HG02571 (cell line): ENCODE results near the gene COL4A2.

Experiments
- ATAC-seq: cut with Tn5 transposase; IDR thresholded peaks from one replicate; pipeline ENCODE4 v1.9.1; 2021; ENCODE audit warnings: mild to moderate bottlenecking, moderate library complexity; ENCODE audit not compliant: unreplicated experiment

COL4A2 gene

GRCh38 chr13:110271313-110271712, 35.8 kb upstream of the COL4A2 start:
- ATAC-seq: no peak

DNA sequence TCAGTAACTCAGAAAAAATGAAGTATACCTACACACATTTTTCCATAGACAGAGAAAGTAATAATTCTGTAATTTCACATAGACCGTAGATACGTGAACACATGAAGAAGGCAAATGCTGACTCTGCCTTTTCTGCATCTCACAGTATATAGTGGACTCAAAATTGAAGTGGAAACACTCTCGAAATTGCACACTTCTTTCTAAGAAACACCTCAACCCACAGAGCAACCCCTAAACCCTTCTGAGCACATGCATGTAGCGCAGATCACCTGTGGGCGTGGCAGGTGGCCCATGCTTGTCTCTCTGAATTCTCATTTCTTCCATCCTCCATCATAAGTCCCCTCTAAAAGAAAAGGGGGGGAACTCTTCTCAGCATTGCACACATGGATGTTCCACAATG, 34.9 kb upstream of the COL4A2 start:
- no peak for ATAC-seq

DNA sequence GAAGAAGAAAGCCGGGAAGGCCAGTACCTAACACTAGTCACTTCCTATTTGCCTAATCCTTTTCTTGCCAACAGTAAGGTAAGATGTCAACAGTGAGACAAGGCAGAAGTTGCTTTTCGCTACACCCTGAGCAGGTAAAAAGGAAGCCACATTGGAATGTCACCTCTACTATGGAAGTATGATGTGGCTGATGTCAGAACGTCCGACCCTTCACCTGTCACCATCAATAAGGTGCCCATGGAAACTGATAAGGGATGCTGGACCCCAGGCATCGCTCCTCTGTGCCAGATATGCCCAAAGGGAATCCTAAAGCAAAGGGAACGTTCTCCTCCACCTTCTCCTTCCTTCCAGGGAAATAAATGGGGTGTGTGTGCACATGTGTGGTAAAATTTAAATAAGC, 34.4 kb upstream of the COL4A2 start:
- ATAC-seq: no peak

DNA sequence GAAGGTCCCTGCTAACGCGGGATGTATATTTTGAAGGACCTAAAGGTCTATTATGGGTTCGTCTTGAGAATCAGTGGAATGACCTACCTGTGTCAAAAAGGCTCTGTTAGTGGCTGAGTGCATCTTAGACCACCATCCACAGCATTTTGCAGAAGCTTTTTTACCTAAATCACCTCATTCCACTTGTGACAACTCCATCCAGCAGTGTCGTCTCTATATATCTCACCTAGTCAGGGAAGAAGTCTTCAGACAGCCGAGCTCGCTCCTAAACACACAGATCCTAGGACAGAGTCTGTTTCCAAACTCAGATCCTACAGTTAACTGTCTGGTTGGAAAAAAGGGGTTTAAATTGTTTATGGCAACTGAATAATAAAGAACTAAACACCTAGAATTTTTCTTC, 33.8 kb upstream of the COL4A2 start:
- ATAC-seq: no peak

GRCh38 chr13:110274687-110275086, 32.4 kb upstream of the COL4A2 start:
- ATAC-seq: no peak

GRCh38 chr13:110275931-110276552, 31.0 kb upstream of the COL4A2 start:
- no peak for ATAC-seq

- no peak for ATAC-seq
Measured at GRCh38 chr13:110276553-110276950, 30.5 kb upstream of the COL4A2 start.

- no peak for ATAC-seq
Measured at GRCh38 chr13:110277357-110277975, 29.6 kb upstream of the COL4A2 start.

GRCh38 chr13:110278859-110279258, 28.2 kb upstream of the COL4A2 start:
- ATAC-seq: no peak

GRCh38 chr13:110279684-110280083, 27.4 kb upstream of the COL4A2 start:
- no peak for ATAC-seq

DNA sequence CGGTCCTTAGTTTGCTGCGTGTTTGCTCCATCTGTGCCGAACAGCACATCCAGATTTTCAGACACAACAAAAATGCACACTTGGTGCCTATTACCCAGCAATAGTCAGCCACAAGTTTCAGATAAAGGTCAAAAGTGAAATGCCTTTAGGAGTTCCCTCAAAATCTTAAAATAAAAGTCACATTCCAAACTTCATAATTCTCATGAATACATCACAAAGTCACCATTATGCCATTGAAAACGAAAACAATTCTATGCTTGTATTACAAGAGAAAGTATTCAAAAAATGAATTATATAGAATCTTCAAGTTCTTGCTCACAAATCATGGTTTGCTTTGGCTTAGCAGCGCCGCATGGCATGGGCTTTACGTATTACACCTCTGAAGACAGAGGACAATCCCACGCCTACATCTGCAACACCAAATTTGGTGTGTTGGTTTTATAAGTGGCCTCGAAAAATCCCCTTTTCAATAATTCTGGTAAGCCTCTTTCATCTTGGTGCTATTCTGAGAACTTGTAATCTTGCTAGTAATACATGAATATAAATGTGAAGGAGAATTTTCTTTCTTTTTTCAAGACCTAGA, 26.8 kb upstream of the COL4A2 start:
- ATAC-seq: no peak

GRCh38 chr13:110280985-110281688, 25.9 kb upstream of the COL4A2 start:
- ATAC-seq: no peak

DNA sequence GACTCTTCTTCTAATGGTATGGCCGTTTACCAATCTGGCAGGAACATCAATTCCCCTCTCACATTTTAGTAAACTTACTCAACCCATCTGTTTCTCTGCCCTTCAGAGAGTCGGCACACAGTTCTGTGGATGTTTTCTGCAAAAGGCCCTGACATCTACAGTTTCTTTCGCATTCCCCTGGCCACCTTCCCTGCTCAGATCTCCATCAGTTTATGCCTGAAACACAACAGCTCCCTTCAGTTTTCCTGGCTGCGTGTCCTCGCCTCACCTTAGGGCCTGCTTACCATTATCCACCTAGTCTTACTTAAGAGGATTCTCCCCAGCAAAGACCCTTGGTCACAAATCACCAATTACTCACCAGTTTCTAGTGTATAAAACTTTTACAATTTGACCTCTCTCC, 25.3 kb upstream of the COL4A2 start:
- ATAC-seq: no peak

DNA sequence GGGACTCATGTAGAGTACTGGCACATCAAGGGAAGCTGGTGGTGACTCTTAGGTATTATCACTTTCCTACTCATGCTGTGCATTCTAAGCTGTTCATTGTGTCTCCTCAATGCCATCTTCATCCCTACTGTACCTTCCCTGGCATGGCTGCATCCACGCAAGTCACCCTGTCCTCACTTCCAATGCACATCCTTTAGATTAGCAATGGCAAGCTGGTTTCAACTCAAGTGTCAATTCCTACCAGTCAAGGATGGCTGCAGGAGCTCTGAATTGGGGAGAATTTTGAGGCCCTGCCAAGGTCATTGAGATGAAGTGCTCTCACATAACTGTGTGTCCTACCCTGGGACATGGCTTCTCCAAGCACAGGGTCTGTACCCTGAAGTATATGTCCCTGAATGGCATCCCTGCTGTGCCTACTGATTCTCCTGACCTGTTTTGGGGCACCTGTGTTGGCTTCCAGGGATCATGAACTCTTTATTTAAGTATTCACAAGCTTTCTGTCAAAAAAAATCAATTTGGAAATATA, 24.7 kb upstream of the COL4A2 start:
- no peak for ATAC-seq

GRCh38 chr13:110283736-110284517, 23.2 kb upstream of the COL4A2 start:
- no peak for ATAC-seq

DNA sequence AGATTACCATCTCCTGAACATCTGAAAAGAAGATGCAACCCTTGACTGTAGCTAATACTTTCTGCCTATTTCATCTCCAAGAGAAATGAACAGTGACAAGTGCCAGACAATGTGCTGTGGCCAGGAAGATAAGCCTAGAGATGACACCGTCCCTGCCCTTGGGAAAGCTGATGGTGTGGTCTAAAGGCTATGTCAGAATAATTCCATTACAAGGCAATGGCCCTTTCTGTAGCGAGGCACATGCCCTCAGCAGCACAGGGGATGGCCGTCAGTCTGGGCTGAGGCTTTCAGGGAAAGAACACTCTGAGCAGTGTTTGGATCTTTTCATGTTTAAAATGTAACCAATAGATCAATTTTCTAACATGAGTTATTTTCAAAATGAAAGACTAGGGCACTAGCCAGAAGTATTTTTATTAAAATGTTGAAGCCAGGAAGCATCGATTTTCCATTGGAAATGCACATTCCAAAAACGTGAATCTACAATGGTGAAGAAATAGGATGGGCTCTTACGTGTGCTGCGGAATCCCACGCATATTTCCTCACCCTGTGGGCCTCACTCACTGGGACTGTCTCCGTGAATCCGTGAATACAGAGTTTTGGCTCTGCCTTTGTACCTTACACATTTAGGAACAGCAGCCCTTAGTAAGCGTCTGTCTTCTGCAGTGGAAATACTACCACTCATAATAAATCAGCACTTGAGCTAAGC, 22.2 kb upstream of the COL4A2 start:
- ATAC-seq: no peak

DNA sequence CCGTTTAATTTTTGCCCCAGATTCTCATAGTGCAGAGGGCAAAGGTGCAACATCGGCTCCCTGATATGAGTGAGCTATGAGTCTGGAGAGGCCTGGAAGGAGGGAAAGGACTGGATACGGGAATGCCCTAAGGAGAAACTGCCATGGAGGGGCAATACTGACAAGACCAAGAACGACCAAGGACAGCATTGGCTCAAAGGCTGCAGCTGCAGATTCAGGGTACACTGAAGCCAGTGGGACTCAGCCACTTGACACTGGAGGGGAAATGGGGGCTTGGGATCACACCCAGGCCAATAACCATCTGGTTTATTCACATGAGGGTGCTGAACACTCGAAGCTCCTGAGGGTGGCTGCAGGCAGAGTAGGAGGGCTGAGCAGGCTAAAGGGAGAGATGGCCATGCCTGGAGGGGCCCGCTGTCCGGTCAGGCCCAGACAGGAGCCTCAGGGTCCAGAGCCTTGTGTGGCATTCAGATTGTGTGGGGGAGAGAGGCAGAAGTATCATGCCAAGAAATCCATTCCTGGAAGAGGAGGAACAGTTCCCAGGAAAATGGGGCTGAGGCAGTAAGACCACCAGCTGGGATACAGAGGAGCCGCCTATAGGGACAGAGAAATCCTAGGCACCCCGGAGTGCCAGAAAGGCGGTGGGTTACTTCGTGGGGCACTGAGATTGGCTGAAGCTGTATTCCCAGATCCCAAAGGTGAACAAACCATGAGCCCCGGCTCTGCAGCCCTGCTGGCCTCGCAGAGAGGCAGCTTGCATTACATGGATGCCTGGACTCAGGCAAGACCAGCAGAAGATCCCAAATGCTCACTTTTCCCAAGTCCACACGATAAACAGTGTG, 20.9 kb upstream of the COL4A2 start:
- ATAC-seq: no peak

- no peak for ATAC-seq
Measured at GRCh38 chr13:110286833-110287819, 20.0 kb upstream of the COL4A2 start.
